GM21528 (cell line): ENCODE data around the gene GLG1.
"Not testable (repeated sequence)": the region's sequence is repeated elsewhere in the genome, so short reads cannot be mapped to it uniquely, and the experiment has no call there.

Experiments used
- ATAC-seq: cut with Tn5 transposase; IDR thresholded peaks from one replicate; pipeline ENCODE4 v1.9.1; 2021; ENCODE audit warnings: mild to moderate bottlenecking, moderate library complexity; ENCODE audit not compliant: unreplicated experiment, low FRiP score

Gene GLG1

DNA sequence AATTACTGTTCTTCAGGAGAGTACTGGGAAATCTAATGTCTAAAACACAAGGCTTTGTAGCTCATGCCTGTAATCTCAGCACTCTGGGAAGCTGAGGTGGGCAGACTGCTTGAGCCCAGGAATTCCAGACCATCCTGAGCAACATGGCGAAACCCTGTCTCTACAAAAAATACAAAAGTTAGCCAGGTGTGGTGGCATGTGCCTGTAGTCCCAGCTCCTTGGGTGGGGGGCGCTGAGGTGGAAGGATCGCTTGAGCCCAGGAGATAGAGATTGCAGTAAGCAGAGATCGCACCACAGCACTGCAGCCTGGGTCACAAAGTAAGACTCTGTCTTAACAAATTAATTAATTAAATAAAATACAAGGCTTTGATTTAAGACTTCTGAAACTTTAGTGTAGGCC is 60.8 kb downstream of the GLG1 start:
- ATAC-seq = not testable (repeated sequence)

- not testable (repeated sequence) for ATAC-seq
Measured at GRCh38 chr16:74542911-74543578, 63.9 kb downstream of the GLG1 start.

- ATAC-seq = not testable (repeated sequence)
Measured at GRCh38 chr16:74540663-74541062, 66.3 kb downstream of the GLG1 start.

DNA sequence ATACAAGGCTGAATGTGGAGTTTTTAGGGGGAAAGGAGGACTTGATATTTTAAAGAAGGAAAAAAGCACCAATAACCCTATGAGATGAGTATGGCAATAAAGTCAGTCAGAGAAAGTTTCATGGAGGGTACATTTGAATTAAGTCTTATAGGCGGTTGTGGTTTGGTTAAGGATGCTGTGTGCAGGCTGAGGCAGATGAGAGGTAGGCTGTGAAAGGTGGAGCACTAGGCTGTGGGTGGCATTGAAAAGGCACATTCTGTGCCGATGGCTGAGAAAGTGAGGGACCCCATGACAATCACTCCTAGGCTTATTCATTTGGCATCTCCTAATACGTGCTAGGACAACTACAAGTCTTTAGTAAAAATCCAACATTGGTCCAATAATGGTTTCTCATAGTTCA is 68.1 kb downstream of the GLG1 start:
- ATAC-seq = not testable (repeated sequence)

GRCh38 chr16:74537746-74538145 is 69.2 kb downstream of the GLG1 start:
- not testable (repeated sequence) for ATAC-seq

GRCh38 chr16:74534650-74535049 is 72.3 kb downstream of the GLG1 start:
- not testable (repeated sequence) for ATAC-seq

- ATAC-seq = no peak
Measured at GRCh38 chr16:74524926-74525325, 82.0 kb downstream of the GLG1 start.

- ATAC-seq = no peak
Measured at GRCh38 chr16:74524117-74524516, 82.8 kb downstream of the GLG1 start.

- not testable (repeated sequence) for ATAC-seq
Measured at GRCh38 chr16:74523706-74524105, 83.2 kb downstream of the GLG1 start.

- ATAC-seq = no peak
Measured at GRCh38 chr16:74522160-74522559, 84.8 kb downstream of the GLG1 start.

DNA sequence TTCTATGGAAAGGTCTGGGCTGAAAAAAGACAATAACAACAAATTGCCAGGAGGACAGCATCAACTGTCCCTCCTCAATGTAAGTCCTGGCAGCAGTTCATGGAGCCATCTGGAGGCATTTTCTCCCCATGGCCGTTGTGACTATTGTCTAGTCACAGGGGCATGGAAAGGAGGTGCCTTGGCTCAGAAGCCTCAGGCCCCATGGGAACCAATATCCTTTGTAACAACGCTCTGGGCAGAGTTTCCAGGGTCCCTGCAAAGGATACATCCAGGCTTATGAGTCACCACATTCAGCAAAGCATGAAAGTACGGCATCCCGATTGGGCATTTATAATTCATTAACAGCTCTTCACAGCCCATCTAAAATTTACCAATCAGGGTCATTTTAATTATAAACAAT is 85.2 kb downstream of the GLG1 start:
- ATAC-seq = no peak

- ATAC-seq = not testable (repeated sequence)
Measured at GRCh38 chr16:74518934-74519333, 88.0 kb downstream of the GLG1 start.

DNA sequence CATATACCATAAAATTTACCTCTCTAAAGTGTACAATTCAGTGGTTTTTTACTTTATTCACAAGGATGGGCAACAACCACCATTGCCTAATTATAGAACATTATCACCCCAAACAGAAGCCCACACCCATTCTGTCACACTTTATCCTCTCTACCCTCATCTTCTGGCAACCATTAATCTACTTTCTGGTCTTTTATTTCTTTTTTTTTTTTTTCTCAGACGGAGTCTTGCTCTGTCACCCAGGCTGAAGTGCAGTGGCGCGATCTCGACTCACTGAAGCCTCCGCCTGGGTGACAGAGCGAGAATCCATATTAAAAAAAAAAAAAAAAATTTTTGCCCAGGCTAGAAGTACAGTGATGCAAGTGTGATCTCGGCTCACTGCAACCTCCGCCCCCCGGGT is 95.0 kb downstream of the GLG1 start:
- no peak for ATAC-seq

GRCh38 chr16:74505011-74505410 is 101.9 kb downstream of the GLG1 start:
- no peak for ATAC-seq

DNA sequence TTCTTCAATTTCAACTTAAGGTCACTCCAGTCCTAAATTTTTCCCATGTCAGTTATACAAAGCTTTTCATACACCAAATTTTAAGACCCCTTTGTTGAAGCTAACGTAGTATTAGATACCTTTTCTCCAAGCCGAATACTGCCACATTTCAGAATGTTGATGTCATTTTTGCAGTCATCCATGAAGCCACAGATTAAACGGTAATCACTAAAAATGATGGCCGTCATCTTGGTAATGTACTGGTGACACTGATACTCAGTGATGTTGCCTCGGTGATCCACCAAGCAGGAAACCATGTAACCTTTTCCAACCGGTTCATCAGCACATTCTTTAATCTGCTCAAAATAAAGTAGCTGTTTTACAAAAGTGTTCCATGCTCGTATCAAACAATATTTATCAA is 103.5 kb downstream of the GLG1 start:
- no peak for ATAC-seq

DNA sequence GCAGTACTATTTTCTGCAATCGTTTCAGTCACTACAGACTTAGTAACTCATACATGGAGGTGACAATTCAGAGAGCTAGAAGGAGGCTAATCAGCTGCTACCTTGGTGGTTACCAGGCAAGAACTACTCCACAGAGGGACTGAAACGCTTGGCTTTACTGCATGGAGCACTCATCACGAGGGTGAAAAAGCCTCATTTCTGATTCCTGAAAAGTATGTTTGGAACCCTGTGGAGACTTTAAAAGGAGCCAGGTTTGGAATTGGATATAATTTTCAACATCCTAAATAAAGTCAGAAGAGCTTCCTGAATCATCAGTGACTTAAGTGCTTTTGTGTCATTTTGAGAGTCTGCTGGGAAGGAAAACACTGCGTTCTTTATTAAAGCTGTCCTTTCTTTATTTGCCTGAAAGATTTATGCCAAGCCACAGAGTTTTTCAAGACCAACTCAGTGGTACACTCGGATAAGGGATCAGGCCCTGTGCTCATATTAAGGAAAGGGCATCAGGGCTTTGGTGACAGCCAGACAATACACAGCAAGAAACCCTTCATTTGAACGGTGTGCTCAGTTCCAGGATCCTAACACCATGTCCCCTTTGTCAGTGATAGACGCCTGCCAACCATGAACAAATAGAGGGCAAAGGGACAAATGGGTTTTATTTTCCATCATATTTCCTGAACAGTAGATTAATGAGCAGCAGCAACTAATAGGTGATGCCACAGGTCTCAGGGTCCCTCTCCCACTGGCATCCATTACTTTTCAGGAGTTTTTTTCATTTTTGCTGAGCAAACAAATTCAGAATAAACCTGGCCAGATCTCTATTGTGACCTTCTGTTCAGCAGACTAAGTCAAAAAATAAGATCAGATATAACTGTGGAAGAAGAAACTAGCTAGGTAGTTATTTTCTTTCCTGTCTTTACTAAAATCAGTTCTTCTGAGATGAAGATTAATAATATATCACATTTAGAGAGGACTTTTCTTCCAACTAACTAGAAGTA is 105.1 kb downstream of the GLG1 start:
- no peak for ATAC-seq

GRCh38 chr16:74500907-74501306 is 106.0 kb downstream of the GLG1 start:
- ATAC-seq = no peak

GRCh38 chr16:74499114-74499513 is 107.8 kb downstream of the GLG1 start:
- ATAC-seq = no peak

GRCh38 chr16:74497761-74498160 is 109.2 kb downstream of the GLG1 start:
- no peak for ATAC-seq

- no peak for ATAC-seq
Measured at GRCh38 chr16:74496054-74496453, 110.9 kb downstream of the GLG1 start.

DNA sequence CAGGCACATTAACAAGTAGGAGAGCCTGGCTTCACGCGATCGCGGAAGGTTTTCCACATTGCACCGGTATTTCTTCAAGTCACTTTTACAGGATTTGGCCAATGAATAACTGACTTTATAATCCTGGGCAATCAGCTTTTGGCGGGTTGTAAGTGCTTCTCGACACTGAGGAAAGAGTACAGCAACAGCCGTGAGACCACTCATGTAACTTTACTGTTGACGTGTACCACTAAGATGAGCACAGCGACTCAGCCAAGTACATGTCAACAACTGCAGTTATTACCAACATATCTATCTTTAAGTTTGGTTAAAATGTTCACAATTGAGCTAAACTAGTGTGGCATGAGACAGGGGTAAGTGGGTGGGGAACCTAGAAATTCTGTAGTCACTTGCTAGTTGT is 113.9 kb downstream of the GLG1 start:
- ATAC-seq = no peak
